ENCODE results near the gene CTTNBP2NL.
"Not testable (repeated sequence)": the region's sequence is repeated elsewhere in the genome, so short reads cannot be mapped to it uniquely, and the experiment has no call there.

CTTNBP2NL gene

DNA sequence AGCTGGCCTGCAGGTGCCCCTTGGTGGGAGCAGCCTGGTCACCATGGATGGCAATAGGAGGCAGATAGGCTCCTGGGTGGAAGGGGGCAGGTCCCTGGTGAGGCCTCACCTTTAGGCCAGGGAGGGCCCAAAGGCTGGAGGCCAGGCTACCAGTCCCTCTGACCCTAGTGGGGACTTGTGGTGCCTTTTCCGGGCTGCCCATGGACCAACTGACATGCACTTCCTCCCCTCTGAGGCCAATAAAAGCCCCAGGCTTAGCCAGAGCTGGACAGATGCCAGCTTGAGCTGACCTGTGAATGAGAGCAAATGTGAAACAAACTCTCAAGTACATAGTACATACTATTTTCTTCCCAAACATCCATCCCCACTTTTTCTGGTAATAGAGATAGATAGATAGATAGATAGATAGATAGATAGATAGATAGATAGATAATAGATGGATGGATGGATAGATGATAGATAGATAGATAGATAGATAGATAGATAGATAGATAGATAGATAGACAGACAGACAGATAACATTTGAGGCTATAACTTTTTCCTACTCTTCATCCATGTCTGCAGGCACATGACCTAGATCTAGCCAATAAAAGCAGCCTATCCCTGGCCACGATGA is 9.2 kb upstream of the CTTNBP2NL start:
- no peak for DNase-seq (ENCODE audit: low spot score)
- no peak for TF ChIP-seq CTCF (IDR thresholded peaks at IDR 0.05)
- Histone ChIP-seq H3K4me3 (no peak overlapping the region), H3K27ac (no peak overlapping the region)

DNA sequence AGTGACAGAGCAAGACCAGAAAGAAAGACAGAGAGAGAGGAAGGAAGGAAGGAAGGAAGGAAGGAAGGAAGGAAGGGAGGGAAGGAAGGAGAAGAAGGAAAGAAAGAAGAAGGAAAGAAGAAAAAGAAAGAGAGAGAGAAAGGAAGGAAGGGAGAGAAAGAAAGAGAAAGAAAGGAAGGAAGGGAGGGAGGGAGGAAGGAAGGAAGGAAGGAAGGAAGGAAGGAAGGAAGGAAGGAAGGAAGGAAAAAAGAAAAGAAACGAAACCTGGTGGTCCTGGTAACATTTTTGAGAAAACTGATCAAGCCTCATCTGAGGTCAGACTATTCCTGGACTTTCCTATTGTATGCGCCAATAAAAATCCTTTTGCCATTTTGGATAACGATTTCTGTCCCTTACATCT is 8.2 kb upstream of the CTTNBP2NL start:
- no peak for TF ChIP-seq CTCF (IDR thresholded peaks at IDR 0.05)
- Histone ChIP-seq H3K27ac (no peak overlapping the region), H3K4me3 (no peak overlapping the region)
- no peak for DNase-seq (ENCODE audit: low spot score)

- no peak for TF ChIP-seq CTCF (IDR thresholded peaks at IDR 0.05)
- H3K27ac ChIP-seq = peak overlapping the region; percentile 15 to 38
- H3K4me3 ChIP-seq = no peak overlapping the region
- no peak for DNase-seq (ENCODE audit: low spot score)
These were observed 7.6 kb upstream of the CTTNBP2NL start for GRCh38 chr1:112388436-112388835.

DNA sequence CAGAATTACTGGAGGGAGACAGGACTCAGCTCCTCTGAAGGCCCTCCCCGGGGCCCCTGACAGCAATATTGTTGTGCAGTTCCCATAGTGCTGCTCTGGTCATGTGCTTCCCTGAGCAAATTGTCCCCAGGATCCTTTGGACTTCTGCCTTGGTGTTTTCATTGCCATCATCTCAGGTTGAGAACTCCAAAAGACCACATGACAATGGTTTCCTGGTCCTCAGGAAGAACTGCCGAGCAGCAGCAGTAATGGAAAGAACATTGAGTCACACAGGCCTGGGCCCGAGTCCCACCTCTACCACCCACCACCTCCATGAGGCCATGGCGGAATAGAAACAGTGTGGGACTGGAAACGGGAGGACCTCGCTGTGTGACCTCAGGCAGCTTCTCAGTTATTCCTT is 6.3 kb upstream of the CTTNBP2NL start:
- H3K27ac ChIP-seq = peak overlapping the region; percentile 32 to 47
- DNase-seq (ENCODE audit: low spot score) = no peak
- no peak for TF ChIP-seq CTCF (IDR thresholded peaks at IDR 0.05)

GRCh38 chr1:112390335-112390734 is 5.7 kb upstream of the CTTNBP2NL start:
- H3K27ac ChIP-seq = peak overlapping the region; percentile 47 to 85
- DNase-seq (ENCODE audit: low spot score) = not testable (repeated sequence)
- H3K4me3 ChIP-seq = peak overlapping the region; percentile 67

More for the DNA sequence above, 6.3 kb upstream of the CTTNBP2NL start:
- no peak overlapping the region for H3K4me3 ChIP-seq

GRCh38 chr1:112390775-112391602 is 5.0 kb upstream of the CTTNBP2NL start:
- Histone ChIP-seq H3K27ac (peak overlapping the region; percentile 85 to 90), H3K4me3 (peak overlapping the region; percentile 67)
- peak; percentile 94 for DNase-seq (ENCODE audit: low spot score)
- TF ChIP-seq CTCF (IDR thresholded peaks at IDR 0.05) = peak; percentile 93

DNA sequence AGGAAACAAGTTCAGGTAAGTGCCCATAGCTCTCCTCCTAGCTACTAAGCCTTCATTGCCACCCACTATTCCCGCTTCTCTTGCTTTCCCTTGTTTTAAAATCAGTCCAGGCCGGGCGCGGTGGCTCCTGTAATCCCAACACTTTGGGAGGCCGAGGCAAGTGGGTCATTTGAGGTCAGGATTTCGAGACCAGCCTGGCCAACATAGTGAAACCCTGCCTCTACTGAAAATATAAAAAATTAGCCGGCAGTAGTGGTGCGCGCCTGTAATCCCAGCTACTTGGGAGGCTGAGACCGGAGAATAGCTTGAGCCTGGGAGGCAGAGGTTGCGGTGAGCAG is 4.4 kb upstream of the CTTNBP2NL start:
- peak overlapping the region; percentile 67 for H3K4me3 ChIP-seq
- TF ChIP-seq CTCF (IDR thresholded peaks at IDR 0.05) = no peak
- H3K27ac ChIP-seq = peak overlapping the region; percentile 85 to 90
- DNase-seq (ENCODE audit: low spot score) = no peak
